ENCODE data around the gene FBRSL1.

- TF ChIP-seq, protein P1, sequence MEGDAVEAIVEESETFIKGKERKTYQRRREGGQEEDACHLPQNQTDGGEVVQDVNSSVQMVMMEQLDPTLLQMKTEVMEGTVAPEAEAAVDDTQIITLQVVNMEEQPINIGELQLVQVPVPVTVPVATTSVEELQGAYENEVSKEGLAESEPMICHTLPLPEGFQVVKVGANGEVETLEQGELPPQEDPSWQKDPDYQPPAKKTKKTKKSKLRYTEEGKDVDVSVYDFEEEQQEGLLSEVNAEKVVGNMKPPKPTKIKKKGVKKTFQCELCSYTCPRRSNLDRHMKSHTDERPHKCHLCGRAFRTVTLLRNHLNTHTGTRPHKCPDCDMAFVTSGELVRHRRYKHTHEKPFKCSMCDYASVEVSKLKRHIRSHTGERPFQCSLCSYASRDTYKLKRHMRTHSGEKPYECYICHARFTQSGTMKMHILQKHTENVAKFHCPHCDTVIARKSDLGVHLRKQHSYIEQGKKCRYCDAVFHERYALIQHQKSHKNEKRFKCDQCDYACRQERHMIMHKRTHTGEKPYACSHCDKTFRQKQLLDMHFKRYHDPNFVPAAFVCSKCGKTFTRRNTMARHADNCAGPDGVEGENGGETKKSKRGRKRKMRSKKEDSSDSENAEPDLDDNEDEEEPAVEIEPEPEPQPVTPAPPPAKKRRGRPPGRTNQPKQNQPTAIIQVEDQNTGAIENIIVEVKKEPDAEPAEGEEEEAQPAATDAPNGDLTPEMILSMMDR (IDR thresholded peaks at IDR 0.05), result no peak
- TF ChIP-seq EZH2 (IDR thresholded peaks at IDR 0.05; ENCODE audit: borderline replicate concordance, insufficient read depth, low read depth, low read length, poor library complexity, severe bottlenecking), result no peak
Observed at GRCh38 chr12:132492522-132492921, 2.6 kb downstream of the FBRSL1 start.
